ENCODE results near the gene EOLA1. TPM values are rescaled to one million over a fixed set of nuclear protein-coding genes. Genes with fewer than 3 reads are reported as not detected.
"Not testable (repeated sequence)": the region's sequence is repeated elsewhere in the genome, so short reads cannot be mapped to it uniquely, and the experiment has no call there.

EOLA1 gene
- total and polyA plus RNA-seq, 4 experiments from 2014 or later = 24.6 to 26.2 (median 25.4) TPM

GRCh38 chrX:149520636-149521277 lies 20.1 kb upstream of the EOLA1 start:
- H3K9me3 ChIP-seq (ENCODE audit: control insufficient read depth in 1 of 2, low read length in 2 of 2); H3K27me3 ChIP-seq (ENCODE audit: insufficient read depth, low read length); H3K36me3 ChIP-seq (ENCODE audit: insufficient read depth, low read length); H3K9me3 Mint-ChIP-seq; H3K4me3 ChIP-seq (ENCODE audit: low read length in 2 of 2); H3K27me3 Mint-ChIP-seq; H3K36me3 Mint-ChIP-seq; intact Hi-C loops (cut with micrococcal nuclease); H3K27ac ChIP-seq (ENCODE audit: low read depth, low read length): not testable (repeated sequence)
- ChIA-PET CTCF (ENCODE audit: partially characterized antibody) (interaction anchor here (1.7 to 3.7 kb wide), 3 partner anchors 8 to 50 kb away, joined by 3 to 29 read pairs (median 11); partner anchors contain the start of gene EOLA1), POLR2A (ENCODE audit: partially characterized antibody) (interaction anchor here (1.1 to 11.7 kb wide), 4 partner anchors 8 to 417 kb away, joined by 3 to 112 read pairs (median 35); partner anchors contain the start of genes EOLA1, EOLA2 and IDS)
- Mint-ChIP-seq H3K27ac (peak overlapping the region; percentile 0 to 95 (median 76)), H3K4me3 (peak overlapping the region in 6 of 8 donors; percentile 6 to 88 (median 71)), H3K4me1 (peaks cover 22 to 49% (median 27%) of the 10 kb centered on the region in 4 donors)
- peak in 1 of 5 donors; percentile 14 for DNase-seq
- H3K4me1 ChIP-seq (ENCODE audit: insufficient read depth, low read length) = peaks cover 49% of the 10 kb centered on the region

GRCh38 chrX:149521438-149521837 lies 19.4 kb upstream of the EOLA1 start:
- no peaks in the 10 kb centered on the region for H3K9me3 ChIP-seq (ENCODE audit: control insufficient read depth in 1 of 2, low read length in 2 of 2)
- peaks cover 19 to 51% (median 29%) of the 10 kb centered on the region in 4 donors for H3K4me1 Mint-ChIP-seq
- H3K27me3 ChIP-seq (ENCODE audit: insufficient read depth, low read length) = no peaks in the 10 kb centered on the region
- H3K27ac Mint-ChIP-seq = peak overlapping the region; percentile 33 to 95 (median 83)
- H3K36me3 Mint-ChIP-seq = no peaks in the 10 kb centered on the region
- CTCF ChIA-PET (ENCODE audit: partially characterized antibody) = interaction anchor here (1.7 to 3.7 kb wide), 3 partner anchors 9 to 50 kb away, joined by 3 to 29 read pairs (median 11); partner anchors contain the start of gene EOLA1
- intact Hi-C loops (cut with micrococcal nuclease) = no loop called here
- H3K4me1 ChIP-seq (ENCODE audit: insufficient read depth, low read length) = peaks cover 54% of the 10 kb centered on the region
- H3K4me3 ChIP-seq (ENCODE audit: low read length in 2 of 2) = no peak overlapping the region
- H3K9me3 Mint-ChIP-seq = no peaks in the 10 kb centered on the region
- POLR2A ChIA-PET (ENCODE audit: partially characterized antibody) = interaction anchor here (1.1 to 11.7 kb wide), 5 partner anchors 8 to 417 kb away, joined by 3 to 112 read pairs (median 35); partner anchors contain the start of genes EOLA1, EOLA2 and IDS
- peak overlapping the region in 7 of 8 donors; percentile 62 to 88 (median 73) for H3K4me3 Mint-ChIP-seq
- H3K27me3 Mint-ChIP-seq = no peaks in the 10 kb centered on the region
- no peak overlapping the region for H3K27ac ChIP-seq (ENCODE audit: low read depth, low read length)
- no peaks in the 10 kb centered on the region for H3K36me3 ChIP-seq (ENCODE audit: insufficient read depth, low read length)
- DNase-seq = peak in 4 of 5 donors; percentile 36 to 67 (median 56)

GRCh38 chrX:149522916-149523315 lies 17.9 kb upstream of the EOLA1 start:
- Histone ChIP-seq H3K9me3 (ENCODE audit: control insufficient read depth in 1 of 2, low read length in 2 of 2) (no peaks in the 10 kb centered on the region), H3K36me3 (ENCODE audit: insufficient read depth, low read length) (no peaks in the 10 kb centered on the region), H3K4me1 (ENCODE audit: insufficient read depth, low read length) (peaks cover 59% of the 10 kb centered on the region), H3K4me3 (ENCODE audit: low read length in 2 of 2) (no peak overlapping the region), H3K27ac (ENCODE audit: low read depth, low read length) (peak overlapping the region; percentile 15), H3K27me3 (ENCODE audit: insufficient read depth, low read length) (no peaks in the 10 kb centered on the region)
- Mint-ChIP-seq H3K4me1 (peaks cover 23 to 60% (median 35%) of the 10 kb centered on the region in 4 donors), H3K27me3 (no peaks in the 10 kb centered on the region), H3K27ac (peak overlapping the region; percentile 34 to 90 (median 74)), H3K4me3 (no peak overlapping the region), H3K36me3 (no peaks in the 10 kb centered on the region), H3K9me3 (no peaks in the 10 kb centered on the region)
- POLR2A ChIA-PET (ENCODE audit: partially characterized antibody) = interaction anchor here (3.0 to 11.7 kb wide), 3 partner anchors 10 to 19 kb away, joined by 35 to 112 read pairs (median 35); partner anchors contain the start of genes EOLA1 and IDS
- CTCF ChIA-PET (ENCODE audit: partially characterized antibody) = interaction anchor here (2.1 to 3.7 kb wide), 2 partner anchors 10 to 17 kb away, joined by 11 to 29 read pairs; partner anchors contain the start of gene EOLA1
- no peak for DNase-seq
- intact Hi-C loops (cut with micrococcal nuclease) = no loop called here

GRCh38 chrX:149525389-149525788 lies 15.4 kb upstream of the EOLA1 start:
- peaks cover 23 to 54% (median 33%) of the 10 kb centered on the region in 4 donors for H3K4me1 Mint-ChIP-seq

GRCh38 chrX:149525903-149526302 lies 14.9 kb upstream of the EOLA1 start:
- not testable (repeated sequence) for H3K27me3 ChIP-seq (ENCODE audit: insufficient read depth, low read length); H3K4me3 ChIP-seq (ENCODE audit: low read length in 2 of 2); H3K9me3 Mint-ChIP-seq; H3K27me3 Mint-ChIP-seq; H3K9me3 ChIP-seq (ENCODE audit: control insufficient read depth in 1 of 2, low read length in 2 of 2); H3K36me3 ChIP-seq (ENCODE audit: insufficient read depth, low read length); H3K36me3 Mint-ChIP-seq
- Mint-ChIP-seq H3K4me1 (peaks cover 18 to 48% (median 28%) of the 10 kb centered on the region in 4 donors), H3K4me3 (peak overlapping the region in 7 of 8 donors; percentile 43 to 69 (median 52)), H3K27ac (peak overlapping the region; percentile 90 to 96 (median 93))
- CTCF ChIA-PET (ENCODE audit: partially characterized antibody) = interaction anchor here (0.9 to 6.5 kb wide), 5 partner anchors 13 to 22 kb away, joined by 3 to 56 read pairs (median 4); partner anchors contain the start of genes EOLA1 and IDS
- intact Hi-C loops (cut with micrococcal nuclease) = loop anchor here (1.0 kb wide), 1 partner anchor 14 kb away; no protein-coding TSS in a partner anchor
- H3K27ac ChIP-seq (ENCODE audit: low read depth, low read length) = peak overlapping the region; percentile 74
- H3K4me1 ChIP-seq (ENCODE audit: insufficient read depth, low read length) = peaks cover 49% of the 10 kb centered on the region
- peak; percentile 55 to 64 (median 58) for DNase-seq
- POLR2A ChIA-PET (ENCODE audit: partially characterized antibody) = interaction anchor here (1.0 to 11.7 kb wide), 4 partner anchors 13 to 414 kb away, joined by 3 to 112 read pairs (median 34); partner anchors contain the start of genes EOLA1 and IDS

More at GRCh38 chrX:149525389-149525788, 15.4 kb upstream of the EOLA1 start:
- peaks cover 54% of the 10 kb centered on the region for H3K4me1 ChIP-seq (ENCODE audit: insufficient read depth, low read length)
- H3K27ac ChIP-seq (ENCODE audit: low read depth, low read length) = peak overlapping the region; percentile 74
- H3K36me3 ChIP-seq (ENCODE audit: insufficient read depth, low read length); H3K27me3 Mint-ChIP-seq; intact Hi-C loops (cut with micrococcal nuclease); H3K36me3 Mint-ChIP-seq; H3K27me3 ChIP-seq (ENCODE audit: insufficient read depth, low read length); H3K9me3 ChIP-seq (ENCODE audit: control insufficient read depth in 1 of 2, low read length in 2 of 2); H3K4me3 ChIP-seq (ENCODE audit: low read length in 2 of 2); H3K9me3 Mint-ChIP-seq: not testable (repeated sequence)
- Mint-ChIP-seq H3K4me3 (peak overlapping the region in 7 of 8 donors; percentile 46 to 70 (median 66)), H3K27ac (peak overlapping the region; percentile 90 to 96 (median 94))
- peak; percentile 68 to 93 (median 81) for DNase-seq
- ChIA-PET CTCF (ENCODE audit: partially characterized antibody) (interaction anchor here (1.1 to 6.5 kb wide), 4 partner anchors 13 to 21 kb away, joined by 3 to 56 read pairs (median 10); partner anchors contain the start of gene EOLA1), POLR2A (ENCODE audit: partially characterized antibody) (interaction anchor here (0.8 to 11.7 kb wide), 4 partner anchors 12 to 414 kb away, joined by 3 to 112 read pairs (median 34); partner anchors contain the start of genes EOLA1 and IDS)

- not testable (repeated sequence) for H3K9me3 Mint-ChIP-seq; H3K4me3 ChIP-seq (ENCODE audit: low read length in 2 of 2); H3K9me3 ChIP-seq (ENCODE audit: control insufficient read depth in 1 of 2, low read length in 2 of 2); H3K27me3 Mint-ChIP-seq; H3K36me3 Mint-ChIP-seq; H3K36me3 ChIP-seq (ENCODE audit: insufficient read depth, low read length); DNase-seq; H3K27me3 ChIP-seq (ENCODE audit: insufficient read depth, low read length)
- POLR2A ChIA-PET (ENCODE audit: partially characterized antibody) = interaction anchor here (1.0 to 11.7 kb wide), 4 partner anchors 13 to 414 kb away, joined by 3 to 112 read pairs (median 34); partner anchors contain the start of genes EOLA1 and IDS
- Histone ChIP-seq H3K27ac (ENCODE audit: low read depth, low read length) (peak overlapping the region; percentile 74), H3K4me1 (ENCODE audit: insufficient read depth, low read length) (peaks cover 43% of the 10 kb centered on the region)
- intact Hi-C loops (cut with micrococcal nuclease) = loop anchor here (1.0 kb wide), 3 partner anchors 14 to 21 kb away; partner anchors contain the start of gene IDS
- H3K27ac Mint-ChIP-seq = peak overlapping the region; percentile 82 to 96 (median 90)
- peak overlapping the region in 3 of 8 donors; percentile 42 to 52 (median 46) for H3K4me3 Mint-ChIP-seq
- peaks cover 14 to 43% (median 22%) of the 10 kb centered on the region in 4 donors for H3K4me1 Mint-ChIP-seq
- CTCF ChIA-PET (ENCODE audit: partially characterized antibody) = interaction anchor here (0.9 to 6.5 kb wide), 6 partner anchors 13 to 23 kb away, joined by 3 to 56 read pairs (median 10); partner anchors contain the start of genes EOLA1 and IDS
Observed at GRCh38 chrX:149526318-149527033, 14.3 kb upstream of the EOLA1 start.
